ENCODE measurements around the gene MAN1A1.

The MAN1A1 gene

GRCh38 chr6:119355890-119356289, 6.3 kb upstream of the MAN1A1 start:
- Histone ChIP-seq H3K27ac (ENCODE audit: low read length) (no peak overlapping the region), H3K4me3 (ENCODE audit: low read length) (no peak overlapping the region), H3K9ac (ENCODE audit: low read length) (no peak overlapping the region), H3K9me3 (ENCODE audit: control insufficient read depth, low read depth, low read length) (no peaks in the 10 kb centered on the region), H3K27me3 (ENCODE audit: control insufficient read depth, insufficient read depth, low read length) (peaks cover 12% of the 10 kb centered on the region), H3K4me1 (ENCODE audit: control insufficient read depth, low read depth, low read length) (peaks cover 12% of the 10 kb centered on the region), H3K36me3 (ENCODE audit: control insufficient read depth, low read depth, low read length) (no peaks in the 10 kb centered on the region)

GRCh38 chr6:119355157-119355556, 5.6 kb upstream of the MAN1A1 start:
- H3K27ac ChIP-seq (ENCODE audit: low read length), result no peak overlapping the region

DNA sequence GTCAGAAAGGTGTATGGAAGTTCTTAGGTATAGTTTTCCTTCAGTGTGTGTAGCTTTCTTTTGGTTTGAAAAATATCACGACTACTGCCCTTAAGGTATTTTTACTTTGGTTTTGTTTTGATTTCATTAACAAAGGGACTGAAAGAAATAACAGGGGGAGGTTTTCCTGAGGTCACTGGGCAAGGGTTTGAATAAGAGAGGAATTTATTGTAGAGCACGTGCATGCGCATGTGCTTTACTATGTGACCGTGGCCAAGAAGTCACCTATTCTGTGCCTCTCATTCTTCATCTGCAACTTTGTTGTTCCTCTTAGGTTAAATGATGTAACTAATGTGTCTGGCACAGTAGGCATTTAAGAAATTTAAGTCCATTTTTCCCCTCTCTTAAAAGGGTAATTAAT, 4.1 kb upstream of the MAN1A1 start:
- Histone ChIP-seq H3K36me3 (ENCODE audit: control insufficient read depth, low read depth, low read length) (no peaks in the 10 kb centered on the region), H3K9ac (ENCODE audit: low read length) (no peak overlapping the region), H3K27ac (ENCODE audit: low read length) (no peak overlapping the region), H3K4me1 (ENCODE audit: control insufficient read depth, low read depth, low read length) (peaks cover 12% of the 10 kb centered on the region), H3K27me3 (ENCODE audit: control insufficient read depth, insufficient read depth, low read length) (peaks cover 26% of the 10 kb centered on the region), H3K4me3 (ENCODE audit: low read length) (no peak overlapping the region), H3K9me3 (ENCODE audit: control insufficient read depth, low read depth, low read length) (no peaks in the 10 kb centered on the region)

More at GRCh38 chr6:119355157-119355556, 5.6 kb upstream of the MAN1A1 start:
- Histone ChIP-seq H3K36me3 (ENCODE audit: control insufficient read depth, low read depth, low read length) (no peaks in the 10 kb centered on the region), H3K4me1 (ENCODE audit: control insufficient read depth, low read depth, low read length) (peaks cover 12% of the 10 kb centered on the region), H3K4me3 (ENCODE audit: low read length) (no peak overlapping the region), H3K27me3 (ENCODE audit: control insufficient read depth, insufficient read depth, low read length) (peaks cover 19% of the 10 kb centered on the region), H3K9me3 (ENCODE audit: control insufficient read depth, low read depth, low read length) (no peaks in the 10 kb centered on the region), H3K9ac (ENCODE audit: low read length) (no peak overlapping the region)

- H3K9me3 ChIP-seq (ENCODE audit: control insufficient read depth, low read depth, low read length), result no peaks in the 10 kb centered on the region
- H3K9ac ChIP-seq (ENCODE audit: low read length), result no peak overlapping the region
- peaks cover 15% of the 10 kb centered on the region for H3K4me1 ChIP-seq (ENCODE audit: control insufficient read depth, low read depth, low read length)
- peaks cover 43% of the 10 kb centered on the region for H3K27me3 ChIP-seq (ENCODE audit: control insufficient read depth, insufficient read depth, low read length)
- H3K27ac ChIP-seq (ENCODE audit: low read length), result no peak overlapping the region
- no peak overlapping the region for H3K4me3 ChIP-seq (ENCODE audit: low read length)
- H3K36me3 ChIP-seq (ENCODE audit: control insufficient read depth, low read depth, low read length), result no peaks in the 10 kb centered on the region
Measured at GRCh38 chr6:119352001-119352400, 2.4 kb upstream of the MAN1A1 start.

- Histone ChIP-seq H3K27me3 (ENCODE audit: control insufficient read depth, insufficient read depth, low read length) (peaks cover 50% of the 10 kb centered on the region), H3K9ac (ENCODE audit: low read length) (no peak overlapping the region), H3K4me3 (ENCODE audit: low read length) (peak overlapping the region; percentile 82), H3K4me1 (ENCODE audit: control insufficient read depth, low read depth, low read length) (peaks cover 15% of the 10 kb centered on the region), H3K27ac (ENCODE audit: low read length) (no peak overlapping the region), H3K36me3 (ENCODE audit: control insufficient read depth, low read depth, low read length) (no peaks in the 10 kb centered on the region), H3K9me3 (ENCODE audit: control insufficient read depth, low read depth, low read length) (no peaks in the 10 kb centered on the region)
Measured at GRCh38 chr6:119350952-119351372, 1.4 kb upstream of the MAN1A1 start.

GRCh38 chr6:119350202-119350951, 816 bp upstream of the MAN1A1 start:
- Histone ChIP-seq H3K9me3 (ENCODE audit: control insufficient read depth, low read depth, low read length) (no peaks in the 10 kb centered on the region), H3K27me3 (ENCODE audit: control insufficient read depth, insufficient read depth, low read length) (peaks cover 50% of the 10 kb centered on the region), H3K4me3 (ENCODE audit: low read length) (peak overlapping the region; percentile 82), H3K4me1 (ENCODE audit: control insufficient read depth, low read depth, low read length) (peaks cover 15% of the 10 kb centered on the region), H3K9ac (ENCODE audit: low read length) (peak overlapping the region; percentile 33), H3K36me3 (ENCODE audit: control insufficient read depth, low read depth, low read length) (no peaks in the 10 kb centered on the region), H3K27ac (ENCODE audit: low read length) (no peak overlapping the region)

DNA sequence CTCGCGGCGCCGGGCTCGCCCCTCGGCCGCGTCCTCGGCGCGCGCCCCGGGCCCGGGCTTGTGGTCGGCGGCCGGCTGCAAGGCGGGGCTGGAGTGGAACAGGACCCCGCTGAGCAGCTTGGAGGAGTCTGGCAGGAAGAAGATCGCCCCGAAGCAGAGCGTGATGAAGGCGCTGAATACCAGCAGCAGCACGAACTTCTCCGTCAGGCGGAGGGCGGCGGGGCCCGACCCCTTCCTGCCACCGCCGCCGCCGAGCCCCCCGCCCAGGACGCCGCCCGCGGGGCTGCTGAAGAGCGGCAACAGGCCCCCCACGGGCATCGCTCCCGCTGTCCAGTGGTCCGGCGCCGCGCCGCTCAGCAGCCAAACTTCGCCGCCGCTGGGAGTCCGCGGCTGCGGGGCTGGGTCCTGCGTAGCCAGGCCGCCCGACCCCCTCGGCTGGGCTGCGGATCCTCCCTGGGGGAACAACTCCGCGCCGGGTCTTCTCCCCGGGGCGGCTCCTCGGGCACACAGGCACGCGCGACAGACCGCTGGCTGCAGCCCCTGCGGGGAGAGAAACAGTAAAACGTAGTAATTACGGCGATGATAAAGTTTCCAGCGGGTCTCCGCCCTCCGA, 707 bp downstream of the MAN1A1 start:
- no peaks in the 10 kb centered on the region for H3K36me3 ChIP-seq (ENCODE audit: control insufficient read depth, low read depth, low read length)
- peaks cover 11% of the 10 kb centered on the region for H3K4me1 ChIP-seq (ENCODE audit: control insufficient read depth, low read depth, low read length)
- H3K9me3 ChIP-seq (ENCODE audit: control insufficient read depth, low read depth, low read length), result no peaks in the 10 kb centered on the region
- H3K4me3 ChIP-seq (ENCODE audit: low read length), result peak overlapping the region; percentile 82
- peaks cover 50% of the 10 kb centered on the region for H3K27me3 ChIP-seq (ENCODE audit: control insufficient read depth, insufficient read depth, low read length)
- no peak overlapping the region for H3K27ac ChIP-seq (ENCODE audit: low read length)
- H3K9ac ChIP-seq (ENCODE audit: low read length), result no peak overlapping the region

- peak overlapping the region; percentile 82 for H3K4me3 ChIP-seq (ENCODE audit: low read length)
- H3K27ac ChIP-seq (ENCODE audit: low read length), result no peak overlapping the region
- H3K27me3 ChIP-seq (ENCODE audit: control insufficient read depth, insufficient read depth, low read length), result peaks cover 50% of the 10 kb centered on the region
Measured at GRCh38 chr6:119348096-119348747, 1.3 kb downstream of the MAN1A1 start.

DNA sequence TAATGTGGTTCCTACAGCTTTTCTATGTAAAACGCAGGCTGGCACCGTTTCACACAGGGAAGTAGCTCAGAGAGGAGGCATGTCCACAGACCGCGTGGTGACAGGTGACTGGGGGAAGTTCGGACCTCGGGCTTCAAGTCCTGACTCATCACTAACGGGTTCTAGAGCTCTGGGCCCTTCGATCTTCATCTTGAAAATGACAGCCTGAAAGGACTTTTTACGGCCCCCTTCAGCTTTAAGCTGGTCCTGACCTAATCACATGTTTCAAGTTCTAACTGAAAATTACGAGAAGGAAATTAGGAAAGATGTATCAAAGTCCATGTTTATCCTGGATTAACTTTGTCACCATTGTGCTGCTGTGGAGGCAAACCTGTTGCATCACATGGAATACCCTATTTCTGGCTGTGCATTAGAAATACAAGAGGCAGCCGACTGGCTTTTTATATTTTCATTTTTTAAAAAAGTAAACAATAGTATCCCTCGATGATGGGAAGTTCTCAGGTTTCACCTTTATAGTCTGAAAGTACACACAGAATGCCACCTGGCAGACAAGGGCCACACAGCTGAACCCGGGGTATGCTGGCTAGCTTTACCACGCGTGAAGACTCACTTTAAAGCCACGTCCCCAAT, 2.0 kb downstream of the MAN1A1 start:
- H3K4me3 ChIP-seq (ENCODE audit: low read length), result peak overlapping the region; percentile 82
- H3K4me1 ChIP-seq (ENCODE audit: control insufficient read depth, low read depth, low read length), result peaks cover 3% of the 10 kb centered on the region
- H3K27me3 ChIP-seq (ENCODE audit: control insufficient read depth, insufficient read depth, low read length), result peaks cover 50% of the 10 kb centered on the region
- H3K36me3 ChIP-seq (ENCODE audit: control insufficient read depth, low read depth, low read length), result no peaks in the 10 kb centered on the region
- no peak overlapping the region for H3K9ac ChIP-seq (ENCODE audit: low read length)
- H3K27ac ChIP-seq (ENCODE audit: low read length), result no peak overlapping the region
- H3K9me3 ChIP-seq (ENCODE audit: control insufficient read depth, low read depth, low read length), result no peaks in the 10 kb centered on the region

More at GRCh38 chr6:119348096-119348747, 1.3 kb downstream of the MAN1A1 start:
- H3K9me3 ChIP-seq (ENCODE audit: control insufficient read depth, low read depth, low read length), result no peaks in the 10 kb centered on the region
- H3K36me3 ChIP-seq (ENCODE audit: control insufficient read depth, low read depth, low read length), result no peaks in the 10 kb centered on the region
- peaks cover 5% of the 10 kb centered on the region for H3K4me1 ChIP-seq (ENCODE audit: control insufficient read depth, low read depth, low read length)
- no peak overlapping the region for H3K9ac ChIP-seq (ENCODE audit: low read length)

GRCh38 chr6:119346936-119347335, 2.6 kb downstream of the MAN1A1 start:
- Histone ChIP-seq H3K27me3 (ENCODE audit: control insufficient read depth, insufficient read depth, low read length) (peaks cover 49% of the 10 kb centered on the region), H3K27ac (ENCODE audit: low read length) (no peak overlapping the region)

DNA sequence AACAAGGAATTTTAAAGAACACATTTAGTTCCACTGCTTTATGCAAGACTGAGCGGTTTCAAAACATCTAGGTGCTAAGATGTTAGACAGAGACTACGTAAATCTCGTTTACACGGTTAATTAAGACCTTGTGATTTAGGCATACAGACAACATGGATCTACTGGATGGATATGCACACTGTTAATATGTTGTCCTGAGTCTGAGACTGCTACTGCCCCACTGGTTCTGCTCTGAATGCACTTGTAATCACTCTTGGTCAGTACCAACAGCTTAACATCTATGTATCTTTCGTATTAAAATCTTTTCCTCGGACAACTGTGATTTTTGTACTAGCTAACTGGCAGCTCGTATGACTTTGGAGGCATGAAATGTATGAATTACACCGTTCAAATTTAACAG, 3.1 kb downstream of the MAN1A1 start:
- Histone ChIP-seq H3K27ac (ENCODE audit: low read length) (no peak overlapping the region), H3K36me3 (ENCODE audit: control insufficient read depth, low read depth, low read length) (no peaks in the 10 kb centered on the region), H3K4me3 (ENCODE audit: low read length) (no peak overlapping the region), H3K9ac (ENCODE audit: low read length) (no peak overlapping the region), H3K9me3 (ENCODE audit: control insufficient read depth, low read depth, low read length) (no peaks in the 10 kb centered on the region), H3K27me3 (ENCODE audit: control insufficient read depth, insufficient read depth, low read length) (peaks cover 44% of the 10 kb centered on the region), H3K4me1 (ENCODE audit: control insufficient read depth, low read depth, low read length) (peaks cover 3% of the 10 kb centered on the region)

More at GRCh38 chr6:119346936-119347335, 2.6 kb downstream of the MAN1A1 start:
- Histone ChIP-seq H3K9ac (ENCODE audit: low read length) (no peak overlapping the region), H3K9me3 (ENCODE audit: control insufficient read depth, low read depth, low read length) (no peaks in the 10 kb centered on the region), H3K4me1 (ENCODE audit: control insufficient read depth, low read depth, low read length) (peaks cover 3% of the 10 kb centered on the region), H3K4me3 (ENCODE audit: low read length) (no peak overlapping the region), H3K36me3 (ENCODE audit: control insufficient read depth, low read depth, low read length) (no peaks in the 10 kb centered on the region)
